Measurements from ENCODE around the gene MAMDC4.

The MAMDC4 gene

GRCh38 chr9:136896027-136896426 lies 43.9 kb downstream of the MAMDC4 start:
- no peak for DNase-seq

- no peak for DNase-seq
Observed at GRCh38 chr9:136898483-136899100, 46.4 kb downstream of the MAMDC4 start.

- DNase-seq = no peak
Observed at GRCh38 chr9:136899196-136899595, 47.0 kb downstream of the MAMDC4 start.

- no peak for DNase-seq
Observed at GRCh38 chr9:136900556-136900955, 48.4 kb downstream of the MAMDC4 start.

GRCh38 chr9:136900988-136901515 lies 48.9 kb downstream of the MAMDC4 start:
- no peak for DNase-seq

- DNase-seq = no peak
Observed at GRCh38 chr9:136901516-136902258, 49.5 kb downstream of the MAMDC4 start.

GRCh38 chr9:136902259-136902821 lies 50.2 kb downstream of the MAMDC4 start:
- DNase-seq = no peak

GRCh38 chr9:136903041-136903554 lies 51.0 kb downstream of the MAMDC4 start:
- DNase-seq = no peak

- no peak for DNase-seq
Observed at GRCh38 chr9:136906266-136906665, 54.1 kb downstream of the MAMDC4 start.

GRCh38 chr9:136907011-136907914 lies 55.1 kb downstream of the MAMDC4 start:
- no peak for DNase-seq

Data from NCI-H69 (cell line).